Activated T-helper 1 cell treated with anti-CD3 and anti-CD28 coated beads, Interleukin-12 subunit alpha, Interleukin-12 subunit beta, Interleukin-2, Interleukin-4 antibody, amounts not matched to agents 30 ng/mL and 10 ng/mL and 1 ng/mL, durations not matched to agents 14 hours and 24 hours and 36 hours (primary cell): ENCODE results near the gene ICAM4. TPM values are rescaled to one million over a fixed set of nuclear protein-coding genes. Genes with fewer than 3 reads are reported as not detected.

Experiments used
- DNase-seq: peaks from one replicate; pipeline ENCODE4 v3.0.0; 2021; ENCODE audit warnings: low spot score
- H3K27ac Mint-ChIP-seq: one replicate; pipeline ENCODE4 v1.8.0; 2021; ENCODE audit warnings: mild to moderate bottlenecking, mixed read lengths
- H3K27me3 Mint-ChIP-seq: one replicate; pipeline ENCODE4 v1.8.0; 2022; ENCODE audit warnings: mild to moderate bottlenecking, moderate library complexity, mixed read lengths; ENCODE audit not compliant: insufficient read depth
- H3K36me3 Mint-ChIP-seq: one replicate; pipeline ENCODE4 v1.8.0; 2021; ENCODE audit warnings: low read depth, mixed read lengths
- H3K4me1 Mint-ChIP-seq: one replicate; pipeline ENCODE4 v1.8.0; 2021; ENCODE audit warnings: low read depth, mixed read lengths
- H3K4me3 Mint-ChIP-seq: one replicate; pipeline ENCODE4 v1.8.0; 2021; ENCODE audit warnings: mild to moderate bottlenecking, moderate library complexity, mixed read lengths
- H3K9me3 Mint-ChIP-seq: one replicate; pipeline ENCODE4 v1.8.0; 2021; ENCODE audit warnings: mixed read lengths
- intact Hi-C: fragments of 100-400 bp; cut with micrococcal nuclease; formaldehyde crosslinking; loops from one replicate; pipeline ENCODE4 v1.15.1; 2024
- total RNA-seq: library from RNA; stranded (reverse); gene quantifications from 2 replicates; pipeline ENCODE4 v1.2.3, GENCODE V29; 2022

The ICAM4 gene
- total RNA-seq, 1 donor from 2014 or later: 1.0 TPM

DNA sequence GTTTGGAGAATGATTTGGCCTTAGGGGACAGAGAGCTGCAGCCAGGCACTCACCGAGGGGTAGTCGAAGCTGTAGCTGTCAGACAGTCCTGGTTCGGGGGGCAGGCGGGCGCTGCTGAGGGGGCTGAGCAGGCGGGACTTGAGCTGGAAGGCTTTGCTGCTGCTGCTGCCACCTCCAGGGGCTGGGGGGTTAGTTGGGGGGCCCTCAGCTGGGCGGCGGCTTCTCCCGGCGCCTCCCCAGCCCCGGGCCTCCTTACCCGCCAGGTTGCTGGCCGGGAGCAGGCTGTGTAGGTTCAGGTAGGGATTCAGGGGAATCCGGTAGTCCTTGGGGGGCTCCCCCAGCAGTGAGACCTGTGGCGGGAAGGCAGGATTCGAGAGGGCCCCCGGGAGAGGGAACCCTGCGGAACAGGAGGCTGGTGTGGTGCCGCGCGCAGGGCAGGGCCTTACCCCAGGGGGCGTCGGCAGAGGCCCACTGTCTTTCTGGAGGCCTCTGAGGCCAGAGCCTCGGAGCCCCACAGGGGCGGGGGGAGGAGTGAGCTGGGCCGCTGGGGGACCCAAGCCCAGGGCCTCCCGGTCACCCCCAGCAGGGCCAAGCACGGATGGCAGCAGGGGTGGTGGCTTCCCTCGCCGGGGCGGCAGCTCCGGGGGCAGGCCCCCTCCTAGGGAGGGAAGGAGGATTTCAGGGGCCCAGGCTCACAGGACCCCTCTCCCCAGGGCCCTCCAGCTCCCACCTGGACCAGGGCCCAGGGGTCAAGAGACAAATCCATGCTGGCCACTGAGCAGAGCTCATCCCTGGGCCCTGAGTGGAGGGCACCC is 34.1 kb downstream of the ICAM4 start:
- no peak for DNase-seq
- Mint-ChIP-seq H3K27me3 (no peaks in the 10 kb centered on the region), H3K36me3 (peaks cover 22% of the 10 kb centered on the region), H3K27ac (no peak overlapping the region), H3K9me3 (no peaks in the 10 kb centered on the region), H3K4me1 (peaks cover 7% of the 10 kb centered on the region), H3K4me3 (no peak overlapping the region)
- intact Hi-C loops: no loop called here

DNA sequence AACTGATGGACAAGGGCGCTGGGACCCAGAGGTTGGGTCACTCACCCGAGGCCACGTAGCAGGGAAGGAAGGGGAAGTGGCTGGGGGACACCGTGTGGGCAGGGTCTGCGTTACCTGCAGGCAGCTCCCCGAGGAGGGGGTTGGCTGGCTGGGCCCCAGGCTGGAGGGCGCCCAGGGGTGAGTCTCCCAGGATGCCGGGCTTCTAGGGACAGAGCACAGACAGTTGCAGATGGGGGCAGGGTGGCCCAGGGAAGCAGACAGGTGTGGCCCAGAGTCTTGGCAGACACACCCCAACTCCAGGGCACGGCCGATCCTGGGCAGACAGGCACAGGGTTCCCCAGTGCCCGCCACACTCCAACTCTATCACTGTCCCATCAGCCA is 34.7 kb downstream of the ICAM4 start:
- no peaks in the 10 kb centered on the region for H3K27me3 Mint-ChIP-seq
- no peak overlapping the region for H3K27ac Mint-ChIP-seq
- peaks cover 22% of the 10 kb centered on the region for H3K36me3 Mint-ChIP-seq
- H3K4me3 Mint-ChIP-seq: no peak overlapping the region
- peaks cover 1% of the 10 kb centered on the region for H3K4me1 Mint-ChIP-seq
- DNase-seq: no peak
- intact Hi-C loops: no loop called here
- H3K9me3 Mint-ChIP-seq: no peaks in the 10 kb centered on the region

DNA sequence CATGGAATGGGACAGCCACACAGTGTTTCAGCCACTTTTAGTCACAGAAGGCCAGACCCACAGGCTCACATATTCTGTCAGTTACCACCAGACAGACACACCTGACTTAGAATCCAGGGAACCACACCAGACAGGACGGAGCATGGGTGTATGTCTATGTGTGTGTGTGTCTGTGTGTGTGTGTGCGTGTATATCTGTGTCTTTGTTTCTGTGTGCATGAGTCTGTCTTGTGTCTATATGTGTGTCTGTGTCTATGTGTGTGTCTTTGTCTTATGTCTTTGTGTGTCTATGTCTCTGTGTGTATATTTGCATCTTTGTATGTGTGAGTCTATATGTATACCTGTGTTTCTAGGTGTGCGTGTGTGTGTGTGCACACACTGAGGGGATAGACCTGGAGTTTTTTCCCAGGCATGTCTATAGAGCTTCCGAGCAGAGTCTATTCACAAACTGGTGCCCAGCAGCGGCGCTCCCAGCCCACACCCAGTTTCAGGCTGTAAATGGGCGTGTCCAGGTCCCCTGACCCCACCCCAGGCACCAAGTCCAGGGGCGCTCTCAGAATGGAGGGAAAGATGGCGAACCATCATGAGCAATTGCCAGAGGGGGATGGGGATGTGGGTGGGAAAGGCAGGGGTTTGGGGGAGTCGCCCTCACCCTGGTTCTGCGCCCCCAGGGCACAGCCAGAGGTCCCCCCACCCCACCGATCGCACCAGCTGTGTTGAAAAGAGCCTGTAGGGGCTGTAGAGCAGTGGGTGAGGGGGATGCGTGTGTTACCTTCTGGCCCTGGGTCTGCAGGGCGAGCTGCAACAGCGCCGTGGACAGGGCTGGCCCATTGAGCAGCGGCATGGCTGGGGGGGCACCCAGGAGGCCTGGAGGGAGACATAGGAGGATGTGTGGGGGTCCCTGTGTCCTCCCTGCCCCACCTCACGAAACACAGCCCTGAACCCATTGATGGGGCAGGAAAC is 35.4 kb downstream of the ICAM4 start:
- Mint-ChIP-seq H3K27me3 (no peaks in the 10 kb centered on the region), H3K9me3 (no peaks in the 10 kb centered on the region), H3K36me3 (peaks cover 22% of the 10 kb centered on the region), H3K4me1 (no peaks in the 10 kb centered on the region), H3K4me3 (no peak overlapping the region), H3K27ac (no peak overlapping the region)
- intact Hi-C loops: no loop called here
- no peak for DNase-seq

DNA sequence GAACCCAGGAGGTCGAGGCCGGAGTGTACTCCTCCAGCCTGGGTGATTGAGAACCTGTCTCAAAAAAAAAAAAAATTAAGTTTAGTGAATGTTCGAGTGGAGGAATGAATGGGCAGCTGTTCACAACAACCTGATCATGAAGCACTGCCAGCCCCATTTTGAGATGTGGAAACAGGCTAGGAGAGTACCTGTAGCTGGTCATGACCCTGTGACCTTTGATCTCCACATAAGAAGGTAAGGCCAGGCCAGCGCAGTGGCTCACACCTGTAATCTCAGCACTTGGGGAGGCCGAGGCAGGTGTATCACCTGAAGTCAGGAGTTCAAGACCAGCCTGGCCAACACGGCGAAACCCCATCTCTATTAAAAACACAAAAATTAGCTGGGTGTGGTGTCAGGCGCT is 39.0 kb downstream of the ICAM4 start:
- H3K27ac Mint-ChIP-seq: no peak overlapping the region
- H3K27me3 Mint-ChIP-seq: no peaks in the 10 kb centered on the region
- H3K4me3 Mint-ChIP-seq: no peak overlapping the region
- DNase-seq: no peak
- H3K4me1 Mint-ChIP-seq: no peaks in the 10 kb centered on the region
- H3K9me3 Mint-ChIP-seq: no peaks in the 10 kb centered on the region
- intact Hi-C loops: no loop called here
- peaks cover 23% of the 10 kb centered on the region for H3K36me3 Mint-ChIP-seq

DNA sequence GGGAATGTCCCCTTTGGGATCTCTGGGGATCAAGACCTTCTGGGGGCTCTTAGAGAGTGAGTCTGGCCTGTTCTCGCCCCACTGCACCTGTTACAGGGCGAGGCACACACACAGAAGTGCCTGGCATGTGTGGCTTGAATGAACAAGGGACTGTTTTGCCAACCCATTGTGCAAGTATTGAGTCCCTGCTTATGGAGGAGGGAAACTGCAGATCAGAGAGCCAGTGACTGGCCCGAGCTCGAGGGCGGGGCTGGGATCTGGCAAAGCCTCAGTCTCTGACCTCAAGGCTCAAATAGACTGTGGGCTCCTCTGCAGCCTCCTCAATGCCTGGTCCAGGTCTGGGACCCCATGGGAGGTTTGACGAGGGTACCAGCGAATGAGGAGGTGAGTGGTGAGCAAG is 41.0 kb downstream of the ICAM4 start:
- Mint-ChIP-seq H3K4me3 (no peak overlapping the region), H3K36me3 (peaks cover 24% of the 10 kb centered on the region), H3K27me3 (no peaks in the 10 kb centered on the region), H3K27ac (no peak overlapping the region), H3K9me3 (no peaks in the 10 kb centered on the region), H3K4me1 (peaks cover 10% of the 10 kb centered on the region)
- no peak for DNase-seq
- intact Hi-C loops: no loop called here

DNA sequence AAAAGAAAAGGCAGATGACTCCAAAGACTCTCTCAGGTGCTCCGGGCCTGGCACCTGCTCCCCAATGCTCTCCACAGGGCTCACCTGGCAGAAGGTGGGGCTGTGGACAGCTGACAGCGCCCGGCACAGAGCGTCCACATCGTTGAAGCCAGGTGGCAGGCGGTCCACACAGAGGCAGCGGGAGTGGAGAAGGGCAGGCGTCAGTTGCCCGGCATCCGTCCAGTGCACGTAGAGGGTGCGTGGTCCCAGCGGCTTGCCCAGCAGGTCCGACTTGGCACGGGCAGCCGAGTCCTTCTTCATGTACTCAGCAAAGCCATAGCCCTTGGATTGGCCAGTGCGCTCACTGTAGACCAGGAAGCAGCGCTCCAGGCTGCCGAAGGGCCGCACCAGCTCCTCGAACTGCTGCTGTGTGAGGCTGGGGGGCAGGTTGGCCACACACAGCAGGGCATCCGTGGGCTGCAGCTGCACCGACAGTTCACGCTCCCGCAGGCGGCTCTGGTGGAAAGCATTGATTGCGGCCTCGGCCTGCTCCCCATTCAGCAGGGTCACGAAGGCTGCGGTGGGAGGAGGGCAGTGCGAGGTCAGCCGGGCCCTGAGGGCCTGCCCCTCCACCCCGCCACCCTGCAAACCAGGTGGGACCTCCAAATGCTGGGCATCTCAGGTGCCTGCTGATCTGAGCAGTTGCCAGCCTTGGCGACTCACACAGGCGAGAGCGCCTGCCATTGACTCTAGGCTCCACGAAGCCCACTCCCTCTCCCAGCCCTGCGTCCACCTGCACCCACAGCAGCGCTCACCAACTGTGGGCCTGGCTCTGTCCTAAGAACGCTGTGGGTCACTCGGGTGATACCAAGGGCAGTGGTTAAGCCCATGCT is 42.0 kb downstream of the ICAM4 start:
- no peak for DNase-seq
- Mint-ChIP-seq H3K9me3 (no peaks in the 10 kb centered on the region), H3K27me3 (no peaks in the 10 kb centered on the region), H3K4me3 (no peak overlapping the region), H3K27ac (no peak overlapping the region), H3K4me1 (peaks cover 11% of the 10 kb centered on the region), H3K36me3 (peaks cover 28% of the 10 kb centered on the region)
- intact Hi-C loops: no loop called here

DNA sequence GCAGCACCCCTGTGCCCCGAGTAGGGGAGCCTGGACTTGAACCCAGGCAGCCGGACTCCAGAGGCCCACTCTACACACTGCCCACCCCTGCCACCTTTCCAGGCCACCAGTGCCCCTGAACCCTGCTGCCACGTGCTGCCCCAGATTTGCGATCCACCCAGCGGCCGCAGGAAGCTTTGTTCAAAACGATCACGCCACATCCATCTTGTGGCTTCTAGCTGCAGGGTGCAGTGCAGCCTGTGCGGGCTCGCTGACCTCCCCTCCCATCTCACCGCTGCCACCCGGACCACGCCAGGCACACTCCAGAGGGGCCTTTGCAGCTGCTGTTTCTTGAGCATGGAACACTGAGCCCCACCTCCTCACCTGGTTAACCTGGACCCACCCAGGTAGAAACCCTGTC is 42.8 kb downstream of the ICAM4 start:
- no peak for DNase-seq
- no peak overlapping the region for H3K27ac Mint-ChIP-seq
- H3K36me3 Mint-ChIP-seq: peaks cover 28% of the 10 kb centered on the region
- no peak overlapping the region for H3K4me3 Mint-ChIP-seq
- H3K9me3 Mint-ChIP-seq: no peaks in the 10 kb centered on the region
- H3K27me3 Mint-ChIP-seq: no peaks in the 10 kb centered on the region
- intact Hi-C loops: no loop called here
- peaks cover 11% of the 10 kb centered on the region for H3K4me1 Mint-ChIP-seq

DNA sequence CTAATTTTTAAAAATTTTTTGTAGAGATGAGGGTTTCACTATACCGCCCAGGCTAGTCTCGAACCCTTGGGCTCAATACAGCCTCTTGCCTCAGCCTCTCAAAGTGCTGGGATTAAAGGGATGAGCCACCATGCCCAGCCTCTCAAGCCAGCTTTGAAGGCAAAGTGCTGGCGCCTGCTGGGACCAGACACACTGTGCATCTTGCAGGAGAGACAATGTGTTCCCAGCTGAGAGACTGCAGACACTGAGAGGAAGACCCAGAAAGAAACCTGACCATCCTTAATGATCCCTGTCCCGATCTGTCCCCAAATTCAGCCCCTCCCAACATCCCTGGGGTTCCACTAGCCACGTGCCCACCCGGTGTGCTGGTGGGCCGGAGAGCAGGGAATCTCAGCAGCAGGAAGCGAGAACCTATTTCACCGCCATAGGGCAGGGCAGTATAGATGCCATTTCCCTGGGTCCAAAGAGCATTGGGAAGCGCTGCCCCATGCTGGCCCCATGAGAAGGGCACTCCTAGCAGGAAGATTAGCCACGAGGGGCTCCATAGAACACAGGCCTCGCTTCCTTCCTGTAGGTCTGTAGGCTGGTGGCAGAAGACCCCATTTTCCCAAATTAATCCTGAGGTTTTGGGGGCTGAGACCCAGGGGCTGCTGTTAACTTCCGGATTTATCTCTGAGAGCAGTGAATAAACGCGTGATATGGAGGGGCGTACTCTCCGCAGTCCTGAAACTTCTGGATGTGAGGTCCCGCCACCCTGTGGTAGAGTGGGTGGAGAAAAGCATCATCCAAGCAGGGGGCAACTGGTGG is 45.6 kb downstream of the ICAM4 start:
- Mint-ChIP-seq H3K27ac (peak overlapping the region; percentile 95), H3K36me3 (peaks cover 24% of the 10 kb centered on the region), H3K27me3 (no peaks in the 10 kb centered on the region), H3K4me3 (peak overlapping the region; percentile 90), H3K4me1 (peaks cover 11% of the 10 kb centered on the region), H3K9me3 (no peaks in the 10 kb centered on the region)
- DNase-seq: no peak
- intact Hi-C loops: loop anchor here (2.0 to 10.0 kb wide), 3 partner anchors 228 to 362 kb away; partner anchors contain the start of gene ILF3

DNA sequence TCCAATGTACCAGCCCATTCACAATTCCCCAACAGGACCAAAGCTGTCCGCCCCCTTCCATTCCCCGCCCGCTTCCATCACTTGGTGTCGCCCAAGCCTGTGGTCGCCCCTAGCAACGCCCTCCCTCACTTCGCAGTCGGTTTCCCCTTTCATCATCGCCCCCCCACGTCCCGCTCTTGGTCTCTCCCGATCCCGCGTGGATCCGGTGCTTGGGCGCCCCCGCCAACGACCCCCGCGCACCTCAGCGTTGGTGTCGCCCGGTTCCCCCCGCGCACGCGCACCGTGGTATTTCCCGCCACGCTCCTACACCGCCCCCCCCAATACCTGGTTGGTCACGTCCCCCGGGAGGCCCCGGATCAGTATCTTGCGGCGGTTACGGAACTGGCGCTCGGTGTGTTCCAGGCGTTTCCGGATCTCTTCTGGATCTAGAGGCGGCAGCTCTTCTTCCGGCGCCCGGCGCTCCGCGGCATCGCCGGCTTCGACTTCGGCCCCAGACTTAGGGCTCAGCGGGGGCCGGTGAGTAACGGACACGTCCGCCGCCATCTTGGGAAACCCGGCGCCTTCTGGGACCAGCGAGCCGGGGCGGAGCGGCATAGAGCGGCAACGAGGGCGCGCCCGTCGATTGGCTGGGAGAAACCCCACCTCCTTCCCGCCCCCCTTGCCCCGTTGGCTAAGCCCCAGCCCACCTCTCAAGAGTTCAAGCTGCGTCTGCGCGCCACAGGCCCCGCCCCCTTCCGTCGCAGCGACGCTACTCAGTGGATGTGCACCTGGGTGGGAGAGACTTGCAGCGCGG is 46.4 kb downstream of the ICAM4 start, which contains the start of gene RAVER1:
Gene RAVER1 (minus strand): TSS at position 565 of the 793 bp plus-strand sequence. CDS start 22 bp downstream, at position 543.
- Mint-ChIP-seq H3K9me3 (no peaks in the 10 kb centered on the region), H3K36me3 (peaks cover 20% of the 10 kb centered on the region), H3K27me3 (no peaks in the 10 kb centered on the region), H3K4me1 (peaks cover 11% of the 10 kb centered on the region), H3K4me3 (peak within 1 kb of the TSS; percentile 90), H3K27ac (peak within 1 kb of the TSS; percentile 95)
- peak; percentile 95 for DNase-seq
- intact Hi-C loops: loop anchor here (1.0 to 10.0 kb wide), 8 partner anchors 17 to 362 kb away; partner anchors contain the start of genes CDC37, FDX2, ICAM1 and ILF3

DNA sequence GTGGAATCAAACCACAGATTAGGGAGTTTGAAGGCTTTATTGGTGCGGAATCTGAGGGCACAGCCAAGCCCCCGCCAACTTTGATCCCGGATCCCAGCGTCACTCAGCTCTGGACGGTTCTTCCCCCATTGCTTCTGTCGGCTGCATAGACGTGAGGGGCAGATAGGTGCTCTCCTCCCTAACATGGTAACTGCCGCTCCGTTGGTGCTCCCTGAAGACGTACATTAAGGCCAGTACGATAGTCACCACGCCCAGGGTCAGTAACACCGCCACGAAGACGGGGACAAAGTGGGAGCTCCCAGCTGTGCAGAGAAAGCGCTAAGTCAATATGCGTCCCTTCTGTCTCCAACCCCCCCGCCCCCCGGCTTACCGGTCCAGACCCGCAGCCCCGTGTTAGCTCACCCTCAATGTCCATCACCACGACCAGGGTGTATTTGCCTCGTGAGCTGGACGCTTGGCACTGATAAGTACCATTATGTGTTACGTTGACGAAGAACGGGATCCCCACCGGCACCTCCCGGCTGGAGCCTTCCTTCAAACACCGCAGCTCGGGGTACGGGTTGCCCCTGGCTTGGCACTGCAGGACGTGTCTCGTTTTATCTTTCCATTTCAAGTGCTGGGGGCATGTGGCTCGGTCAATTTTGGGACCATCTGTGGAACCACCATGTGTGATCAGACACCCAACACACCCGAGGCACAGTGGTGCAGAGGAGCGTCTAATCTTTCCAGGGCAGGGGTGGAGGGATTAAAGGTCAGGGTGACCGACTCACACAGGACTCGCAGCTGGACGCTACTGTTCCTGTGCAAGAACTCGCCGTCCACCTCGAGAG is 47.2 kb downstream of the ICAM4 start:
- H3K4me1 Mint-ChIP-seq: peaks cover 18% of the 10 kb centered on the region
- no peak for DNase-seq
- no peaks in the 10 kb centered on the region for H3K27me3 Mint-ChIP-seq
- intact Hi-C loops: loop anchor here (1.0 to 10.0 kb wide), 8 partner anchors 18 to 361 kb away; partner anchors contain the start of genes CDC37, FDX2, ICAM1 and ILF3
- H3K36me3 Mint-ChIP-seq: peaks cover 20% of the 10 kb centered on the region
- no peaks in the 10 kb centered on the region for H3K9me3 Mint-ChIP-seq
- peak overlapping the region; percentile 95 for H3K27ac Mint-ChIP-seq
- peak overlapping the region; percentile 90 for H3K4me3 Mint-ChIP-seq
